HEK293 (cell line): ENCODE measurements around the gene OR5A1.
A peak's percentile ranks its signal among the peaks of the same experiment; 100 is the strongest.

Source experiments
- CTCF ChIA-PET: fragments of 350-600 bp; formaldehyde crosslinking; extraction: SDS; loops from one replicate; lab custom pipeline; 2021; ENCODE audit warnings: antibody characterized with exemption; lab: Yijun Ruan, JAX
- POLR2A ChIA-PET: fragments of 300-600 bp; formaldehyde crosslinking; extraction: SDS; loops from one replicate; lab custom pipeline; 2020; ENCODE audit warnings: antibody characterized with exemption, inconsistent platforms; lab: Yijun Ruan, JAX
- H3K27ac ChIP-seq: fragments of 200-500 bp; sonication (Bioruptor generic); 2 replicates; pipeline ENCODE4 v1.5.1; 2014; ENCODE audit warnings: low read depth, low read length, control low read depth, inconsistent platforms; ENCODE audit errors: extremely low read depth
- H3K36me3 ChIP-seq, 2 experiments: fragments of 200-500 bp in 1 of 2; sonication (Bioruptor generic) in 1 of 2; 1 replicate in 1 of 2; 2 replicates in 1 of 2; pipeline ENCODE4 v1.5.1; 2014 to 2017; ENCODE audit warnings: inconsistent platforms in 2 of 2, low read length in 2 of 2; ENCODE audit not compliant: control insufficient read depth in 2 of 2, insufficient read depth in 1 of 2
- H3K4me1 ChIP-seq: fragments of 200-500 bp; sonication (Bioruptor generic); 2 replicates; pipeline ENCODE4 v1.5.1; 2014; ENCODE audit warnings: mild to moderate bottlenecking, low read length, inconsistent platforms; ENCODE audit not compliant: control insufficient read depth, insufficient read depth
- H3K4me3 ChIP-seq: 2 replicates; pipeline ENCODE4 v1.5.1; 2011; ENCODE audit warnings: low read depth, mild to moderate bottlenecking, control low read depth, low read length, moderate library complexity
- H3K9me3 ChIP-seq: fragments of 200-500 bp; sonication (Bioruptor generic); 2 replicates; pipeline ENCODE4 v1.5.1; 2014; ENCODE audit warnings: low read depth, low read length, inconsistent platforms; ENCODE audit not compliant: control insufficient read depth, insufficient read depth
- OVOL3 ChIP-seq: fragments of 450-650 bp; formaldehyde crosslinking; IDR thresholded peaks from 2 replicates; pipeline ENCODE4 v1.5.1; 2016; ENCODE audit warnings: missing biosample characterization, missing genetic modification characterization
- REPIN1 ChIP-seq: fragments of 450-650 bp; formaldehyde crosslinking; IDR thresholded peaks from 2 replicates; pipeline ENCODE4 v1.5.1; 2017; ENCODE audit warnings: missing biosample characterization, missing genetic modification characterization, low read depth
- ZBTB20 ChIP-seq: fragments of 450-650 bp; formaldehyde crosslinking; IDR thresholded peaks from 2 replicates; pipeline ENCODE4 v1.5.1; 2016; ENCODE audit warnings: missing biosample characterization, missing genetic modification characterization
- ZFP41 ChIP-seq: fragments of 450-650 bp; formaldehyde crosslinking; IDR thresholded peaks from 2 replicates; pipeline ENCODE4 v1.5.1; 2016; ENCODE audit warnings: missing biosample characterization, missing genetic modification characterization, borderline replicate concordance
- ZNF112 ChIP-seq: fragments of 450-650 bp; formaldehyde crosslinking; IDR thresholded peaks from 2 replicates; pipeline ENCODE4 v1.5.0; 2017; ENCODE audit warnings: missing biosample characterization, missing genetic modification characterization
- ZNF132 ChIP-seq: fragments of 450-650 bp; formaldehyde crosslinking; IDR thresholded peaks from 2 replicates; pipeline ENCODE4 v1.5.1; 2017; ENCODE audit warnings: missing biosample characterization, missing genetic modification characterization, borderline replicate concordance
- ZNF211 ChIP-seq: fragments of 450-650 bp; formaldehyde crosslinking; IDR thresholded peaks from 2 replicates; pipeline ENCODE4 v1.5.1; 2016; ENCODE audit warnings: low read depth, missing biosample characterization, missing genetic modification characterization
- ZNF23 ChIP-seq: fragments of 450-650 bp; formaldehyde crosslinking; IDR thresholded peaks from 2 replicates; pipeline ENCODE4 v1.5.1; 2016; ENCODE audit warnings: missing biosample characterization, missing genetic modification characterization, borderline replicate concordance
- ZNF366 ChIP-seq: fragments of 450-650 bp; formaldehyde crosslinking; conservative IDR thresholded peaks from 2 replicates; pipeline ENCODE4 v1.5.1; 2016; ENCODE audit warnings: missing biosample characterization, missing genetic modification characterization
- ZNF394 ChIP-seq: fragments of 450-650 bp; formaldehyde crosslinking; IDR thresholded peaks from 2 replicates; pipeline ENCODE4 v1.5.1; 2016; ENCODE audit warnings: missing biosample characterization, missing genetic modification characterization, mild to moderate bottlenecking, moderate library complexity, borderline replicate concordance
- ZNF623 ChIP-seq: fragments of 450-650 bp; formaldehyde crosslinking; IDR thresholded peaks from 2 replicates; pipeline ENCODE4 v1.5.1; 2016; ENCODE audit warnings: missing biosample characterization, missing genetic modification characterization
- ZNF624 ChIP-seq: fragments of 450-650 bp; formaldehyde crosslinking; IDR thresholded peaks from 2 replicates; pipeline ENCODE4 v1.5.1; 2017; ENCODE audit warnings: missing biosample characterization, missing genetic modification characterization
- ZNF654 ChIP-seq: fragments of 450-650 bp; formaldehyde crosslinking; IDR thresholded peaks from 2 replicates; pipeline ENCODE4 v1.5.1; 2016; ENCODE audit warnings: low read depth, missing biosample characterization, missing genetic modification characterization
- TF ChIP-seq, protein P1 (sequence below): fragments of 450-650 bp; formaldehyde crosslinking; IDR thresholded peaks from 2 replicates; pipeline ENCODE4 v1.5.1; 2016; ENCODE audit warnings: missing biosample characterization, missing genetic modification characterization, low read depth
- TF ChIP-seq, protein P2 (sequence below): fragments of 450-650 bp; formaldehyde crosslinking; IDR thresholded peaks from 2 replicates; pipeline ENCODE4 v1.5.1; 2016; ENCODE audit warnings: missing biosample characterization, missing genetic modification characterization
- TF ChIP-seq, protein P3 (sequence below): fragments of 450-650 bp; formaldehyde crosslinking; IDR thresholded peaks from 2 replicates; pipeline ENCODE4 v1.5.1; 2016; ENCODE audit warnings: missing biosample characterization, missing genetic modification characterization
- TF ChIP-seq, protein P4 (sequence below): fragments of 450-650 bp; formaldehyde crosslinking; IDR thresholded peaks from 2 replicates; pipeline ENCODE4 v1.5.1; 2016; ENCODE audit warnings: missing biosample characterization, missing genetic modification characterization

Gene OR5A1

DNA sequence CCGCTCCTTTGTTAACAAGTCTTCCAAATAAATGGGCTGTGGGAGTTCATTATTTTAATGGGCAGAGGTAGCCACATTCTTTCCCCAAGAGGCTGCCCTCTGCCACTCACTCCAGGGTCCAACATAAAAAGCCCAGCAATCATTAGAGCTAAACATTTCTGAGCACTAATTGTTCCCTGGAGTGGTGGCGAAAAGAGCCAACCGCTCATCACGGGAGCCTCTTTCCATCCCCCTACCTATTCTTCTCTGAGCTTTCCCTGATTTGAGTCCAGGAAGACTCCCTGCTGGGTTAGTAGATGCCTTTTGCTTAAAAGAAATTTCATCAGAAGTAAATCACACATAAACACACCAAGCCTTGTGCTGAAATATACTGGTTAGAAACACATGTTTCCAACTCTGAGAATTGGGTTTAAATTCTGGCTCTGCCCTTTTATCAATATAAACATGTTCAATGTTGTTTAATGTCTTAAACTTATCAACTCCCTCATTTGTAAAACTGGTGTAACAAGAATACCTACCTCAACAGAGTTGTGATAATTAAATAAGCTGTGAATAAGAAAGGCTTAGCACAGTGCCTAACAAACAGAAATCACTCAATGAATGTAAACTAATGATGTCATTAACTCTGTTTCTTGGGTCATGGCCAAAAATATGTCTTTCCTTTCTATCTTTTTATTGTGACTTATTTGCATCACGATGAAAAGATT is 9.8 kb upstream of the OR5A1 start, which contains the start of gene OR5A2:
OR5A2 (minus strand) TSS at position 53 of the 707 bp plus-strand sequence. CDS start 3,460 bp downstream, outside the sequence.
- ChIA-PET CTCF (interaction anchor here (1.6 kb wide), 1 partner anchor 254 kb away, joined by 5 read pairs; the partner anchor contains the start of gene DTX4), POLR2A (no interaction called here)
- no peak for TF ChIP-seq ZNF394 (tag by site-specific recombination)
- TF ChIP-seq, protein P1, sequence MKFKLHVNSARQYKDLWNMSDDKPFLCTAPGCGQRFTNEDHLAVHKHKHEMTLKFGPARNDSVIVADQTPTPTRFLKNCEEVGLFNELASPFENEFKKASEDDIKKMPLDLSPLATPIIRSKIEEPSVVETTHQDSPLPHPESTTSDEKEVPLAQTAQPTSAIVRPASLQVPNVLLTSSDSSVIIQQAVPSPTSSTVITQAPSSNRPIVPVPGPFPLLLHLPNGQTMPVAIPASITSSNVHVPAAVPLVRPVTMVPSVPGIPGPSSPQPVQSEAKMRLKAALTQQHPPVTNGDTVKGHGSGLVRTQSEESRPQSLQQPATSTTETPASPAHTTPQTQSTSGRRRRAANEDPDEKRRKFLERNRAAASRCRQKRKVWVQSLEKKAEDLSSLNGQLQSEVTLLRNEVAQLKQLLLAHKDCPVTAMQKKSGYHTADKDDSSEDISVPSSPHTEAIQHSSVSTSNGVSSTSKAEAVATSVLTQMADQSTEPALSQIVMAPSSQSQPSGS (tag by site-specific recombination), result peak; percentile 68; the same call in 1 of the 2 replicates
- Histone ChIP-seq H3K4me1 (no peaks in the 10 kb centered on the region), H3K27ac (no peak within 1 kb of the TSS), H3K36me3 (no peaks in the 10 kb centered on the region), H3K4me3 (no peak within 1 kb of the TSS), H3K9me3 (no peaks in the 10 kb centered on the region)

DNA sequence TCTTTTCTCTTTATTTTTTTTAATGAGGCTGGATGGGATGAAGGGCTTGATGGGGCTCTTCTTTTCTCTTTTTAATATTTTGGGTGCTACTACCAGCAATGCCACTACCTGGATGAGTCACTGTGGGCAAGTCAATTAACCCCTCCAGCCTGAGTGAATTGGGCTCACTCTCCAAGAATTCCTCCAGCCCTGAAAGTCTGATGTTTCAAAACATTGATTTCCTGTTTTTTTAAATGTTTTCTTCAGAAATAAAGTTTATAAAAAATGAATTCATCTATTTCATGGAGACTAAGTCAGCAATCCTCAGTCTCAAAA is 9.2 kb upstream of the OR5A1 start:
- Histone ChIP-seq H3K27ac (no peak overlapping the region), H3K36me3 (no peaks in the 10 kb centered on the region), H3K9me3 (no peaks in the 10 kb centered on the region), H3K4me3 (no peak overlapping the region), H3K4me1 (no peaks in the 10 kb centered on the region)
- POLR2A ChIA-PET, result no interaction called here
- CTCF ChIA-PET, result no interaction called here
- TF ChIP-seq, protein P2, sequence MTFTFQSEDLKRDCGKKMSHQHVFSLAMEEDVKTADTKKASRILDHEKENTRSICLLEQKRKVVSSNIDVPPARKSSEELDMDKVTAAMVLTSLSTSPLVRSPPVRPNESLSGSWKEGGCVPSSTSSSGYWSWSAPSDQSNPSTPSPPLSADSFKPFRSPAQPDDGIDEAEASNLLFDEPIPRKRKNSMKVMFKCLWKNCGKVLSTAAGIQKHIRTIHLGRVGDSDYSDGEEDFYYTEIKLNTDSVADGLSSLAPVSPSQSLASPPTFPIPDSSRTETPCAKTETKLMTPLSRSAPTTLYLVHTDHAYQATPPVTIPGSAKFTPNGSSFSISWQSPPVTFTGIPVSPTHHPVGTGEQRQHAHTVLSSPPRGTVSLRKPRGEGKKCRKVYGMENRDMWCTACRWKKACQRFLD (tag by site-specific recombination), result no peak
- TF ChIP-seq ZNF623 (tag by site-specific recombination), result no peak
- TF ChIP-seq, protein P3, sequence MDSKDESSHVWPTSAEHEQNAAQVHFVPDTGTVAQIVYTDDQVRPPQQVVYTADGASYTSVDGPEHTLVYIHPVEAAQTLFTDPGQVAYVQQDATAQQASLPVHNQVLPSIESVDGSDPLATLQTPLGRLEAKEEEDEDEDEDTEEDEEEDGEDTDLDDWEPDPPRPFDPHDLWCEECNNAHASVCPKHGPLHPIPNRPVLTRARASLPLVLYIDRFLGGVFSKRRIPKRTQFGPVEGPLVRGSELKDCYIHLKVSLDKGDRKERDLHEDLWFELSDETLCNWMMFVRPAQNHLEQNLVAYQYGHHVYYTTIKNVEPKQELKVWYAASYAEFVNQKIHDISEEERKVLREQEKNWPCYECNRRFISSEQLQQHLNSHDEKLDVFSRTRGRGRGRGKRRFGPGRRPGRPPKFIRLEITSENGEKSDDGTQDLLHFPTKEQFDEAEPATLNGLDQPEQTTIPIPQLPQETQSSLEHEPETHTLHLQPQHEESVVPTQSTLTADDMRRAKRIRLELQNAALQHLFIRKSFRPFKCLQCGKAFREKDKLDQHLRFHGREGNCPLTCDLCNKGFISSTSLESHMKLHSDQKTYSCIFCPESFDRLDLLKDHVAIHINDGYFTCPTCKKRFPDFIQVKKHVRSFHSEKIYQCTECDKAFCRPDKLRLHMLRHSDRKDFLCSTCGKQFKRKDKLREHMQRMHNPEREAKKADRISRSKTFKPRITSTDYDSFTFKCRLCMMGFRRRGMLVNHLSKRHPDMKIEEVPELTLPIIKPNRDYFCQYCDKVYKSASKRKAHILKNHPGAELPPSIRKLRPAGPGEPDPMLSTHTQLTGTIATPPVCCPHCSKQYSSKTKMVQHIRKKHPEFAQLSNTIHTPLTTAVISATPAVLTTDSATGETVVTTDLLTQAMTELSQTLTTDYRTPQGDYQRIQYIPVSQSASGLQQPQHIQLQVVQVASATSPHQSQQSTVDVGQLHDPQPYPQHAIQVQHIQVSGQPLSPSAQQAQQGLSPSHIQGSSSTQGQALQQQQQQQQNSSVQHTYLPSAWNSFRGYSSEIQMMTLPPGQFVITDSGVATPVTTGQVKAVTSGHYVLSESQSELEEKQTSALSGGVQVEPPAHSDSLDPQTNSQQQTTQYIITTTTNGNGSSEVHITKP (tag by site-specific recombination), result peak; percentile 60; the same call in 1 of the 2 replicates

DNA sequence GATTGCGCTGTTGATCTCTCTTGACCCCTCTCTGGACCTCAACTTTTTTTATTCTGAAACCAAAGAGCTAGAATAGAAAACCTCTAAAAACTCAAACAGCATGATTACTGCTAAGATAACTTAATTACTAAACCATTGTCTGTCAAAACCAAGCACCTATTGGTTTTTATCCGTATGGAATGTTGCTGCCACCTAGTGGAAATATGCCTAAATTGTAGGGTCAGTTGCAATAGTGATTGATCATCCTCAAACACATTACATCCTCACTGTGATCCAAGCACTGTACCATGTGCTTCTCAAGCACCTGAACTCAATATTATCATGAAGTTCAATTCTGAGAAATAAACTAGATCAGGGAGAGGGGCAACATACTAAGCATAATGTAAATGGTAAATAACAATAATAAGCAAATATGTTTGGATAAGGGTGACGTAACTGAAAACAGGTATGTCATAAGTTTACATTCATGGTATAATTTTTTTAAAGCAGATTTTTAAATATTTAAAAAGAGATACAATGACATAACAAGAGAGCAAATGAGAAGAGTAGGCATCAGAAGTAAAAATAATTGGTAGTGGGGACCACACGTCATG is 6.2 kb upstream of the OR5A1 start:
- TF ChIP-seq ZNF624 (tag by site-specific recombination) (no peak), ZNF654 (tag by site-specific recombination) (peak; percentile 75)
- ChIA-PET POLR2A (no interaction called here), CTCF (interaction anchor here (0.6 to 2.5 kb wide), 19 partner anchors 10 to 783 kb away, joined by 3 to 26 read pairs (median 4); partner anchors contain the start of gene DTX4)
- no peaks in the 10 kb centered on the region for H3K9me3 ChIP-seq
- no peaks in the 10 kb centered on the region for H3K4me1 ChIP-seq
- H3K4me3 ChIP-seq, result no peak overlapping the region
- H3K36me3 ChIP-seq, result no peaks in the 10 kb centered on the region
- no peak overlapping the region for H3K27ac ChIP-seq

DNA sequence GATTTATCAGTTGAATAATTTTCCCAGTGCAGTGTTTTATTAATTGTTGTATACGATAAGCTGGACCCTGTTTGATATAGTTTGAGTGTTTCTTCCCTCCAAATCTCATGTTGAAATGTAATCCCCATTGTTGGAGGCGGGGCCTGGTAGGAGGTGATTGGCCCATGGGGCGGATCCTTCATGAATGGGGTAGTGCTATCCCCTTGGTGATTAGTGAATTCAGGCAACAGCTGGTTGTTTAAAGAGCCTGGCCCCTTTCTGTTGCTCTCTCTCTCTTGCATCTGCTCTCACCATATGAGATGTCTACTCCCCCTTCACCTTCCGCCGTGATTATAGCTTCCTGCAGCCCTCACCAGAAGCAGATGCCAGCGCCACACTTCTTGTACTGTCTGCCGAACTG is 1.5 kb downstream of the OR5A1 start:
- ChIA-PET CTCF (interaction anchor here (0.6 to 0.7 kb wide), 2 partner anchors 20 to 791 kb away, joined by 3 read pairs; no protein-coding TSS in a partner anchor), POLR2A (no interaction called here)
- Histone ChIP-seq H3K4me3 (no peak overlapping the region), H3K9me3 (no peaks in the 10 kb centered on the region), H3K4me1 (no peaks in the 10 kb centered on the region), H3K36me3 (no peaks in the 10 kb centered on the region)
- TF ChIP-seq ZNF112 (tag by site-specific recombination), result no peak
- TF ChIP-seq, protein P4, sequence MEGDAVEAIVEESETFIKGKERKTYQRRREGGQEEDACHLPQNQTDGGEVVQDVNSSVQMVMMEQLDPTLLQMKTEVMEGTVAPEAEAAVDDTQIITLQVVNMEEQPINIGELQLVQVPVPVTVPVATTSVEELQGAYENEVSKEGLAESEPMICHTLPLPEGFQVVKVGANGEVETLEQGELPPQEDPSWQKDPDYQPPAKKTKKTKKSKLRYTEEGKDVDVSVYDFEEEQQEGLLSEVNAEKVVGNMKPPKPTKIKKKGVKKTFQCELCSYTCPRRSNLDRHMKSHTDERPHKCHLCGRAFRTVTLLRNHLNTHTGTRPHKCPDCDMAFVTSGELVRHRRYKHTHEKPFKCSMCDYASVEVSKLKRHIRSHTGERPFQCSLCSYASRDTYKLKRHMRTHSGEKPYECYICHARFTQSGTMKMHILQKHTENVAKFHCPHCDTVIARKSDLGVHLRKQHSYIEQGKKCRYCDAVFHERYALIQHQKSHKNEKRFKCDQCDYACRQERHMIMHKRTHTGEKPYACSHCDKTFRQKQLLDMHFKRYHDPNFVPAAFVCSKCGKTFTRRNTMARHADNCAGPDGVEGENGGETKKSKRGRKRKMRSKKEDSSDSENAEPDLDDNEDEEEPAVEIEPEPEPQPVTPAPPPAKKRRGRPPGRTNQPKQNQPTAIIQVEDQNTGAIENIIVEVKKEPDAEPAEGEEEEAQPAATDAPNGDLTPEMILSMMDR, result no peak
- no peak for TF ChIP-seq ZBTB20 (tag by site-specific recombination)
- TF ChIP-seq ZFP41 (tag by site-specific recombination), result no peak
- no peak for TF ChIP-seq REPIN1 (tag by site-specific recombination)
- TF ChIP-seq OVOL3 (tag by site-specific recombination), result no peak
- no peak for TF ChIP-seq ZNF132 (tag by site-specific recombination)
- no peak for TF ChIP-seq ZNF366 (tag by site-specific recombination)
- TF ChIP-seq ZNF23 (tag by site-specific recombination), result no peak
- no peak for TF ChIP-seq ZNF211 (tag by site-specific recombination)
- TF ChIP-seq, all 188 proteins: peak for 0
- no peak overlapping the region for H3K27ac ChIP-seq
